MCF 10A (cell line): ENCODE measurements around the gene TMEM266. TPM values are rescaled to one million over a fixed set of nuclear protein-coding genes. Genes with fewer than 3 reads are reported as not detected.
A peak's percentile ranks its signal among the peaks of the same experiment; 100 is the strongest.

Source experiments
- BruUV-seq: library from RNA; stranded (reverse); fragments of 400-500 nt; replicated peaks from 2 replicates; lab custom pipeline; 2021; lab: Mats Ljungman, UMichigan
- CTCF ChIA-PET: fragments of 300-600 bp; sonication (Branson Sonifier 250); formaldehyde crosslinking; extraction: SDS; loops from one replicate; lab custom pipeline; 2021; ENCODE audit warnings: antibody characterized with exemption, inconsistent platforms; lab: Yijun Ruan, JAX
- POLR2A ChIA-PET: fragments of 300-600, 350-650 bp; sonication (Branson Sonifier 250); formaldehyde crosslinking; extraction: SDS; loops from one replicate; lab custom pipeline; 2020; ENCODE audit warnings: antibody characterized with exemption, inconsistent platforms; lab: Yijun Ruan, JAX
- DNase-seq: peaks from one replicate; pipeline ENCODE4 v3.0.0-alpha.2; 2018; ENCODE audit not compliant: unreplicated experiment
- H3K27ac Mint-ChIP-seq: one replicate; pipeline ENCODE4 v1.8.0; 2022; ENCODE audit warnings: mild to moderate bottlenecking, low read depth, mixed read lengths; ENCODE audit not compliant: unreplicated experiment
- H3K27me3 Mint-ChIP-seq: one replicate; pipeline ENCODE4 v1.8.0; 2022; ENCODE audit warnings: mixed read lengths; ENCODE audit not compliant: insufficient read depth, unreplicated experiment
- H3K36me3 Mint-ChIP-seq: one replicate; pipeline ENCODE4 v1.8.0; 2022; ENCODE audit warnings: mild to moderate bottlenecking, moderate library complexity, mixed read lengths; ENCODE audit not compliant: insufficient read depth, unreplicated experiment
- H3K4me1 Mint-ChIP-seq: one replicate; pipeline ENCODE4 v1.8.0; 2022; ENCODE audit warnings: mixed read lengths; ENCODE audit not compliant: insufficient read depth, unreplicated experiment
- H3K4me3 Mint-ChIP-seq: one replicate; pipeline ENCODE4 v1.8.0; 2022; ENCODE audit warnings: mild to moderate bottlenecking, moderate library complexity, mixed read lengths; ENCODE audit not compliant: unreplicated experiment
- H3K9me3 Mint-ChIP-seq: one replicate; pipeline ENCODE4 v1.8.0; 2022; ENCODE audit warnings: mixed read lengths; ENCODE audit not compliant: unreplicated experiment
- CTCF ChIP-seq: fragments of 200-600 bp; IDR thresholded peaks from one replicate; pipeline ENCODE4 v1.8.0; 2022; ENCODE audit warnings: antibody characterized with exemption, mild to moderate bottlenecking; ENCODE audit not compliant: unreplicated experiment
- intact Hi-C: fragments of 100-400 bp; cut with micrococcal nuclease; formaldehyde crosslinking; loops from 2 replicates; pipeline ENCODE4 v1.14.1; 2022
- total RNA-seq: library from RNA; stranded (reverse); gene quantifications from 2 replicates; pipeline ENCODE4 v1.2.3, GENCODE V29; 2022

TMEM266 gene
- total RNA-seq, 1 experiment from 2014 or later: not detected

GRCh38 chr15:76105391-76105790, 45.6 kb downstream of the TMEM266 start:
- intact Hi-C loops: no loop called here
- no TSS peak for BruUV-seq
- Mint-ChIP-seq H3K9me3 (no peaks in the 10 kb centered on the region), H3K27me3 (peaks cover 12% of the 10 kb centered on the region), H3K27ac (no peak overlapping the region), H3K4me3 (no peak overlapping the region), H3K4me1 (no peaks in the 10 kb centered on the region), H3K36me3 (no peaks in the 10 kb centered on the region)
- ChIA-PET CTCF (no interaction called here), POLR2A (no interaction called here)
- TF ChIP-seq CTCF: no peak
- DNase-seq: no peak

- TF ChIP-seq CTCF: no peak
- no peak for DNase-seq
- intact Hi-C loops: no loop called here
- CTCF ChIA-PET: interaction anchor here (2.9 kb wide), 1 partner anchor 33 kb away, joined by 11 read pairs; no protein-coding TSS in a partner anchor
- no TSS peak for BruUV-seq
- Mint-ChIP-seq H3K4me3 (no peak overlapping the region), H3K27ac (no peak overlapping the region), H3K27me3 (peaks cover 6% of the 10 kb centered on the region), H3K9me3 (no peaks in the 10 kb centered on the region), H3K36me3 (no peaks in the 10 kb centered on the region), H3K4me1 (no peaks in the 10 kb centered on the region)
- POLR2A ChIA-PET: no interaction called here
Measured at GRCh38 chr15:76105911-76106310, 46.1 kb downstream of the TMEM266 start.

- CTCF ChIA-PET: interaction anchor here (0.6 to 2.9 kb wide), 4 partner anchors 32 to 175 kb away, joined by 3 to 11 read pairs (median 4); no protein-coding TSS in a partner anchor
- BruUV-seq: no TSS peak
- no peak overlapping the region for H3K27ac Mint-ChIP-seq
- no peak for TF ChIP-seq CTCF
- H3K4me3 Mint-ChIP-seq: no peak overlapping the region
- H3K36me3 Mint-ChIP-seq: no peaks in the 10 kb centered on the region
- intact Hi-C loops: no loop called here
- peak; percentile 5 for DNase-seq
- POLR2A ChIA-PET: no interaction called here
- H3K4me1 Mint-ChIP-seq: no peaks in the 10 kb centered on the region
- no peaks in the 10 kb centered on the region for H3K9me3 Mint-ChIP-seq
- no peaks in the 10 kb centered on the region for H3K27me3 Mint-ChIP-seq
Measured at GRCh38 chr15:76107169-76107568, 47.4 kb downstream of the TMEM266 start.

- no peak for DNase-seq
- Mint-ChIP-seq H3K4me3 (no peak overlapping the region), H3K27ac (no peak overlapping the region), H3K27me3 (no peaks in the 10 kb centered on the region), H3K4me1 (no peaks in the 10 kb centered on the region), H3K36me3 (no peaks in the 10 kb centered on the region), H3K9me3 (no peaks in the 10 kb centered on the region)
- no peak for TF ChIP-seq CTCF
- ChIA-PET CTCF (interaction anchor here (0.7 to 2.9 kb wide), 2 partner anchors 31 to 42 kb away, joined by 3 to 11 read pairs; no protein-coding TSS in a partner anchor), POLR2A (interaction anchor here (0.6 to 0.7 kb wide), 2 partner anchors 15 to 39 kb away, joined by 3 to 4 read pairs; no protein-coding TSS in a partner anchor)
- BruUV-seq: no TSS peak
- intact Hi-C loops: no loop called here
Measured at GRCh38 chr15:76108021-76108723, 48.4 kb downstream of the TMEM266 start.
